Inflammatory macrophage treated with lipopolysaccharide for 1 hour (primary cell): ENCODE results near the gene KIF1A.
A peak's percentile ranks its signal among the peaks of the same experiment; 100 is the strongest.
"Not testable (repeated sequence)": the region's sequence is repeated elsewhere in the genome, so short reads cannot be mapped to it uniquely, and the experiment has no call there.

Source experiments
- DNase-seq, 2 donors: peaks; one replicate each; pipeline ENCODE4 v3.0.0-alpha.2; 2020 to 2022

The KIF1A gene

DNA sequence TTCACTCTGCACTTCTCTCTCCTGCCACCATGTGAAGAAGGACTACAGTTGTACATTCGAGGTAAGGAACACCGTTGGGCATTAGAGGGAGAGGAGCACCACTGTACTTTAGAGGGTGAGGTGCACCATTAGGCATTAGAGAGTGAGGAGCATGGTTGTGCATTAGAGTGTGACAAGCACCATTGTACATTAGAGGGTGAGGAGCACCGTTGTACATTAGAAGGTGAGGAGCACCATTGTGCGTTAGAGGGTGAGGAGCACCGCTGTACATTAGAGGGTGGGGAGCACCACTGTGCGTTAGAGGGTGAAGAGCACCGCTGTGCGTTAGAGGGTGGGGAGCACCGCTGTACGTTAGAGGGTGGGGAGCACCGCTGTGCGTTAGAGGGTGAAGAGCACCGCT lies 27.8 kb upstream of the KIF1A start:
- DNase-seq: no peak

GRCh38 chr2:240846873-240847595 lies 27.0 kb upstream of the KIF1A start:
- DNase-seq: no peak

DNA sequence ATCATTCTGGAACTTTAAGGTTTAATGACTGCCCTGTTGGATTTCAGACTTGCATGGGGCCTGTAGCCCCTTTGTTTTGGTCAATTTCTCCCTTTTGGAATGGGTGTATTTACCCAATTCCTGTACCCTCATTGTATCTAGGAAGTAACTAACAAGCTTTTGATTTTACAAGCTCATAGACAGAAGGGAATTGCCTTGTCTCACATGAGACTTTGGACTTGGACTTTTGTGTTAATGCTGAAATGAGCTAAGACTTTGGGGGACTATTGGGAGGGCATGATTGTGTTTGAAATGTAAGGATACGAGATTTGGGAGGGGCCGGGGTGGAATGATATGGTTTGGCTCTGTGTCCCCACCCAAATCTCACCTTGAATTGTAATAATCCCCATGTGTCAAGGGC lies 26.3 kb upstream of the KIF1A start:
- not testable (repeated sequence) for DNase-seq

DNA sequence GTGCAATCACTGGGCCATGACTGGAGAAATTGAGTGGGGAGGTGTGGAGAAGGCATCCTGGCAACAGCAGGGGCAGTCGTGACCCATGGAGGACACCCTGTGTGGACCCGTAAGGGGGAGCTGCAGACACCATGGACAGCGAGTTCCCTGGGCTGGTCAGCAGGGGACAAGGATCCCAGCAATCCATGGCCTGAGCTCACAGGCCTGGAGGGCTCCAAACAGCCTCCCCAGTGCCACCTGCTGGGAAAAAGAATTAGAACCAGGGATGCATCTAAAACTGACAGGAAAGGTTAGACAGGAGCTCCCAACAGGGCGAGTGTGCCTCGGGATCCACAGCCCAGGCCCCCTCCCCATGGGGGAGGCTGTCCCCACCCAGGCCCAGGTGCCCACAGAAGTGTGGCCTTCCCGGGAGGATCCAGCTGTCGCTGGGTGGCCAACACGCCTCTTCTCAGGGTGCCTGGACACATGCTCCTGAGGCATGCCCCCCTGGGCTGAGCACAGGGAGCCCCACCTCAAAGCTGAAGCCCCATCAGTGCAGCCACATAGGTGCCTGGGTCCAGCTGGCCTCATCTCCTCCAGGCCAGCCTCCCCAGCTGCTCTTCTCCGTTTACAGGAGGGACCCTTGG lies 20.5 kb upstream of the KIF1A start:
- DNase-seq: peak; percentile 21 to 63

DNA sequence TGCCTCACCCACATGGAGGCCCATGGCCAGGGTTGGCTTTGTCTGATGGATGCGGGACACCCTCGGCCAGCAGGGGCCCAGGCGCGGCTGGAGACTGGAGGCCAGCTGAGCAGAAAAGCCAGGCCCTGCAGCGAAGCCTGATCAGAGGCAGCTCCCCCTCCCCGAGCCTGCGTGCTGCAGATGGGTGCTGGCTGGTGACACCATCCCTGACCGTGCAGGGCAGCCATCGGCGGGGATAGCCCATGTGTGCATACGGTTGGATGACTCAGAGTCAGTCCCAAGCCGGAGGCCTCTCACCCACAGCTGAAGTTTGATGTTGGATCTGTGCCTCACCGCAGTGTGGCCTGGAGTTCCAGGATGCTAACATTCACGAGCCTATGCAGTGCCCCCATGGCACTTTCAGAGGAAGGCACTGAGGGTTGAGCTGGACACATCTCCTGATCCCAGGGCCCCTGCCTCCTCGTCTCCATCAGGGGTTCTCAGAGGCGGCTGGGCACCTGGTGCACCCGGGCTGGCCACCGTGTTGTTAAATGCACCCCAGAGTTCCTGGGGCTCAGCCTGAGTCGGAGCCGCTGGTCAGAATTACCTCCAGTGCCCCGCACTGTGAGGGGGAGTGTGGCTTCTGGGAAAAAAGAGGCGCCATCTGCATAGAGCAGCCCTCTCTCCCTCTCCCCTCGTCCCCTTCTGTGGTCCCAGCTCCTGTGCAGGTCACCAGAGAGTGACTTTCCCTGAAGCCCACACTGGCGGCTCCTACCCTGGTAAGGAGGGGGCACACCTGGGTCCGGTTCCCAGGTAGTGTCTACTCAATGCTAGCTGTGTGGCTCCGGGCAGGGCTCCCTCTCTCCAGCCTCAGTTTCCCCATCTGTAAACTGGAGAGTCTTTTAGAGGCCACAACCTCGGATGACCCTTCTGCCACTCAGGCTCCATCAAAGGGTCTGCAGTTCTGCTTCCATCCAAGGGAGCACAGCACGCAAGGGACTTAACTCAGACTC lies 19.4 kb upstream of the KIF1A start:
- DNase-seq: no peak

- no peak for DNase-seq
These were observed 17.6 kb upstream of the KIF1A start for GRCh38 chr2:240837621-240838020.

DNA sequence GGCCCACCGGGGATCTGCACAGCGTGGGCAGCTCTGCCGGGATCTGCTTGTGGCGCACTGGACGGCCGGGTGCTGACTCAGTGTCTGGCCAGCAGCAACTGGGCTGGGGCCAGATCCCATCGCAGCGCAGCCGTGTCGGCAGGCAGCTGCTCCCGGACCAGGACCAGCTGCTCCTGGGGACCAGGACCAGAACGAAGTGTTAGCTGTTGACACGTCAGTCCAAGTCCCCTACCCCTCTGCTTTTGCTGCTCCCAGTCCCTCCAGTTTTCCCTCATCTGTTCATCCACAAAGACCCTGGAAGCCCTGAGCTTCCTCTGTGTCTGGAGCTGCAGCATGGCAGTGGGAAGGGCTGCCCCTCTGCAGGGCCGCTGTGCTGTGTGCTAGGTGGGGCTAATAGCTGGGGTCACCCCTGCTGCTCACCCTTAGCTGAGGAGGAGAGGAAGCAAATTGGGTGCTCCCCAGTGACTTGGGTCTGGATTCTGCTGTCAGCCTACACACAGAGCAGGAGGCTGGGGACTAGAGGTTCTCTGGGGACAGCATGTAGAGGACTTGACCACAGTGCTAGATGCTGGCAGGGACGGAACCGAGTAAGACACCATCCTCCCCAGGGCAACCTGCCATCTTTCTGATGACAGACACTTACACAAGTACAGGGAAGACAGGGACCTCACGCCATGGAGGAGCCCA lies 16.9 kb upstream of the KIF1A start:
- no peak for DNase-seq

GRCh38 chr2:240835528-240835927 lies 15.5 kb upstream of the KIF1A start:
- DNase-seq: no peak

DNA sequence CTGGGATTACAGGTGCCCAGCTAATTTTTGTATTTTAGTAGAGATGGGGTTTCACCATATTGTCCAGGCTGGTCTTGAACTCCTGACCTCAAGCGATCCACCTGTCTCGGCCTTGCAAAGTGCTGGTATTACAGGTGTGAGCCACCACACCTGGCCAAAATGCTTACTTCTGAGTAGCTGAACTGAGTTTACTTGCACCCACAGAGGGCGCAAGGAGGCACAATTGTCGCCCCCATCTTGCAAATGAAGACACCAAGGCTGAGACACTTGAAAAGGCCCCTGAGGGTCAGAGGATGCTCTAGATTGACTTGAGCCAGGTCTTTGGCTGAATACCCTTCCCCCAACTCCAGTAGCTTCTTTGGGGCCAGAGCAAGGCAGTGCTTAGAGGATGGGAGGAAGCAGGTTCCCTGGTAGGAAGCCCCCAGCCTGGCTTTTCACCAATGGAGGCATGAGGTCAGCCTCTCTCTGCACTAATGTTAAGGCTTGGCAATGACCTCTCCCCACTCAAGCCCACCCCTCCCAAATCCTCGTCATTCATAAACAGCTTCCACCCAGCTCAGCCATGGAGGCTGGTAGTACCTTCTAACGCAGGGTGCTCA lies 14.5 kb upstream of the KIF1A start:
- DNase-seq: no peak

DNA sequence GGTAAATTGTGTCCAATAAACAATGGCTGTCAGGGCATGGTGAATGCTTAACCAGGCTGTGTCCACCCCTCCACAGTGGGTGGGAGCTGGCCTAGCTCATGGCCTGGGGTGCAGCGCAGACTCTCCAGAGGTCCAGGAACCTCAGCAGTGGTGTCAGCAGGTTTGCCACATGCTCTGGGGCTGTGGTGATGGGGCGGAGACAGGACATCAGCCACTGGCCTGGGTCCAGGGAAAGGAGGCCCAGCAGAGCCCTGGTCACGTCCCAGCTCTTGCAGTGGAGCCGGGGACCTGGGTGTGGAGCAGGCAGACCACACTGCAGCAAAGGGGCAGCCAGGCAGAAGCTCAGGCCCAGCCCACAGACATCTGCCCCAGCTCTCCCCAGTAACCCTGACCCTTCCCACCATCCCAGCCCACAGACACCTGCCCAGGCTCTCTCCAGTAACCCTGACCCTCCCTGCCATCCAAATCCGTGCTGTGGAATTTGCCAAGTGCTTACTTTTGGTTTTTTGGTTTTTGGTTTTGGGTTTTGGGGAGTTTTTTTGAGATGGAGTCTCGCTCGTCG lies 13.8 kb upstream of the KIF1A start:
- no peak for DNase-seq

- DNase-seq: no peak
These were observed 13.0 kb upstream of the KIF1A start for GRCh38 chr2:240832921-240833494.

DNA sequence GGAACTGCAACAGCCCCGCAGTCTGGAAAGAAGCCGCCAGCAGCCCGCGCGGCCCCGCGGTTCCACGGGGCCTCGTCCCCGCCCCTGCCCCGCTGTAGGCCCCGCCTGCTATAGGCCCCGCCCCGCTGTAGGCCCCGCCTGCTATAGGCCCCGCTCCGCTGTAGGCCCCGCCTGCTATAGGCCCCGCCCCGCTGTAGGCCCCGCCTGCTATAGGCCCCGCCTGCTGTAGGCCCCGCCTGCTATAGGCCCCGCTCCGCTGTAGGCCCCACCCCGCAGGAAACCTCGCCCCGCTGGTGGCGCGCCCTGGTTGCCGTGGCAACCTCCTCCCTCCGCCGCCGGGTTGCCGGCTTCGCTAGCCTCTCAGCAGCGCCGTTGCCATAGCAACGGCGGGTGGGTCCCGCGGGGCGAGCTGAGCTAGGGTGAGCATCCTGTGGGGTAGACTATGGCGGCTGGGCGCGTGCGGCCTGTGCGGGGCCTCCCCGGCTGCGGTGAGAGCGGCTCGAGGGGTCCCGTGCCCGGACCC lies 12.2 kb upstream of the KIF1A start:
- peak; percentile 80 to 91 for DNase-seq

GRCh38 chr2:240831594-240832204 lies 11.7 kb upstream of the KIF1A start:
- DNase-seq: no peak

DNA sequence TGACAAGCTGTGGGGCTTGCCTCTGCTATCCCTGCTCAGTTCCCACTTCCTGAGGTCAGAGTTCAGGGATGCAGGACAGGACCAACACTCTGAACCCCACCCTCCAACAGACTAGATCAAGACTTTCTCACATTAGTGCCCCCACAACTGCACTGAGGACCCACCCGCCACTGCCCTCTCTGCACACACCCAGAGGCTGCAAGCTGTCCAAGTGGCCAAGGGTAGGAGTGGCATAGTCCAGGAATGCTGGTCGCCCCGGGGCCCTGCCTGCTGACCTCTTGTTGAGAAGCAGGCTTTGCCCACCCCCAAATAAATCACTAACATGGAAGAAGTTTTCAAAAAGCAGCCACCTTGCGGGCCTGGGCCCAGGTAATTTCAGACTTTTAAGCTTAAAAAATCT lies 5.5 kb upstream of the KIF1A start:
- no peak for DNase-seq

GRCh38 chr2:240823449-240824336 lies 3.7 kb upstream of the KIF1A start:
- no peak for DNase-seq

DNA sequence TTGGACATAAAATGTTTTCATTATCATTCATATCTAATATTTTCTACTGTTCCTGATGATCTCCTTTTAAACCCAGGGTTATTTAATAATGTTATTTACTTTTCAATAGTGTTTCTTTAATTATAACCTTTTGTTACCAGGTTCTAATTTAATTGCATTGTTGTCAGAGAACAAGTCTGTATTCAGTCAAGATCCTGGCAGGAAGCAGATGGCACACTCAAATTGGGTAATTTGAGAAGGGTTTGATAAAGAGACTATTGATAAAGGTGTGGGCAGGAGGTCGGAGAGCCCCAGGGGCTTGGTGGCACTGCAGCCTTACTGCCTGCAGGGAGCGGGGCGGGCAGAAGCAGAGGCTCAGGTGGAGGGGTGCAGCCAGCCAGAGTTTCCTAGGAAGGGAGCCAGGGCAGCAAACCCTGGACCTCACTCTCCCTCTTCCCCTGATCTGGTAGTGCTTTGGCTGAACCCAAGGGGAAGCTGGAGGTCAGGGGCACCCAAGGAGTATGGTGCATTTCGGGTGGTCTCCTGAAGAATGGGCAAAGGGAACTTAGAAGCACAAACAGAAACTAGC lies 2.3 kb upstream of the KIF1A start:
- no peak for DNase-seq

DNA sequence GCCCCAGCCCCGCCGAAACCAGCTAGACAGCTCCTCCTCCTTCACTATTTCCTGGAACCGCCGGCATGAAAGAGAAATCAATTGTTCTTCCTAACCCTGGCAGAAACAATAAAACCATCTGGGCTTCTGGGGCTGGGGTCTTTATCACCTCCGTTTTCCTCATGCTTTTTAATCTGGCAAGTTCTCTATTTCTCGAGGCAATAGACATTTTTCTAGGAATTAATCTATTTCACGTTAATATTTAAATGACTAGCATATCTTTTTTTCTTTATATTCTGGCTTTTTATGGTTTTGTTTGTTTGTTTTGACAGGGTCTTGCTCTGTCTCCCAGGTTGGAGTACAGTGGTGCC lies 1.4 kb upstream of the KIF1A start:
- no peak for DNase-seq

DNA sequence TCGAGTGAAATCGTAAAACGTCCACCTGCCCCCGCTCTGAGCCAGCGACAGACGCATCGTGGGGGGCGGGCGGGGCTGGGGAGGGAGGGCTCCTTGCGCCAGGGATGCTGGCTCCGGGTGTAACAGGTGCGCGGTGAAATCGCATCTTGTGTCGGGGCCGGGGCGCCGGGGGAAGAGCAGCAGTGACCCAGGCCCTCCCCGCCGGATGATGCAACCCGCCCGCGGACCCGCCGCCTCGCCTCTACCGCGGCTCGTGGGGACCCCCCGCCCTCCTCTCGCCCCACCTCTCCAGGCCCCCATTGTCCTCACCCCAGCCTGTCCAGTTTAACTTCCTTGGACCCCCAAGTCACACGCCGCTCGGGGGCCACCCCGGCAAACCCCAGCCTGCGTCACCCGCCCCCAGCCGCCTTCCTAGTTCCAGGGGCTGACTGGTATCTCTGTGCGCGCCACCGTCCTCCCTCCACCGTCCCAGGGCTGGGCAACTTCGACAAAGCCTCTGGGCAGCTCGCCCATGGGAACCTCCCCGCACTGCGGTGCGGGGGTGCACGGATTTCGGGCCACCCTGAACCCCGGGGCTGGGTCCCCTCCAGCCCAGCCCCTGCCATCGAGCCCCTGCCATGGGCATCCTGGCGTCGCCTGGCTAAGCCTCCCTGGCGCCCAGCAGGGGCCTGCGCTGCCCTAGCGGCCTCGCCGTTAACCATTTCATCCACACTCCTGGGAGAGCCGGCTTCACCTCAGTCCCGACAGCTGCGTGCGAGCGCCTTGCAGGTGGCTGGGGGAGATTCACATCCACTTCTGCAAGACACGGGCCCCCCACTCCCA lies 799 bp upstream of the KIF1A start:
- DNase-seq: no peak
